Left ventricle myocardium inferior (tissue), 1 donor: ENCODE measurements around the gene SHROOM1. TPM values are rescaled to one million over a fixed set of nuclear protein-coding genes. Genes with fewer than 3 reads are reported as not detected.
"Not testable (repeated sequence)": the region's sequence is repeated elsewhere in the genome, so short reads cannot be mapped to it uniquely, and the experiment has no call there.

Source experiments
- DNase-seq: peaks from one replicate; pipeline ENCODE4 v3.0.0-alpha.2; 2020
- H3K27ac ChIP-seq: fragments of 200-600 bp; replicated peaks from 2 replicates; pipeline ENCODE4 v1.8.0; 2021
- H3K27me3 ChIP-seq: fragments of 200-600 bp; 2 replicates; pipeline ENCODE4 v1.8.0; 2021; ENCODE audit warnings: low read depth
- H3K36me3 ChIP-seq: fragments of 200-600 bp; 2 replicates; pipeline ENCODE4 v1.8.0; 2021
- H3K4me1 ChIP-seq: fragments of 200-600 bp; 2 replicates; pipeline ENCODE4 v1.8.0; 2021
- H3K4me3 ChIP-seq: fragments of 200-600 bp; 2 replicates; pipeline ENCODE4 v1.8.0; 2021; ENCODE audit warnings: mild to moderate bottlenecking, moderate library complexity
- H3K9me3 ChIP-seq: fragments of 200-600 bp; replicated peaks from 2 replicates; pipeline ENCODE4 v1.8.0; 2021
- intact Hi-C: fragments of 100-400 bp; cut with micrococcal nuclease; formaldehyde crosslinking; loops from one replicate; pipeline ENCODE4 v1.11.0; 2022
- total RNA-seq: library from RNA; stranded (reverse); fragmentation: NEBNext Ultra II Directional; extraction: Animal tissue kit (Norgen Biotek cat#: 25700); gene quantifications from one replicate; pipeline ENCODE4 v1.2.1, GENCODE V29; 2021
- TF ChIP-seq, protein P1 (sequence below): fragments of 200-600 bp; IDR thresholded peaks from 2 replicates; pipeline ENCODE4 v1.8.0; 2021; ENCODE audit warnings: antibody characterized with exemption, mild to moderate bottlenecking, borderline replicate concordance
- donor health status: DM: no; HTN: yes; CAD: no; lungs with severe emphysema.

The SHROOM1 gene
- total RNA-seq, 1 donor from 2014 or later: 4.9 TPM

- no peak for DNase-seq
- H3K4me3 ChIP-seq: no peak overlapping the region
- TF ChIP-seq, protein P1, sequence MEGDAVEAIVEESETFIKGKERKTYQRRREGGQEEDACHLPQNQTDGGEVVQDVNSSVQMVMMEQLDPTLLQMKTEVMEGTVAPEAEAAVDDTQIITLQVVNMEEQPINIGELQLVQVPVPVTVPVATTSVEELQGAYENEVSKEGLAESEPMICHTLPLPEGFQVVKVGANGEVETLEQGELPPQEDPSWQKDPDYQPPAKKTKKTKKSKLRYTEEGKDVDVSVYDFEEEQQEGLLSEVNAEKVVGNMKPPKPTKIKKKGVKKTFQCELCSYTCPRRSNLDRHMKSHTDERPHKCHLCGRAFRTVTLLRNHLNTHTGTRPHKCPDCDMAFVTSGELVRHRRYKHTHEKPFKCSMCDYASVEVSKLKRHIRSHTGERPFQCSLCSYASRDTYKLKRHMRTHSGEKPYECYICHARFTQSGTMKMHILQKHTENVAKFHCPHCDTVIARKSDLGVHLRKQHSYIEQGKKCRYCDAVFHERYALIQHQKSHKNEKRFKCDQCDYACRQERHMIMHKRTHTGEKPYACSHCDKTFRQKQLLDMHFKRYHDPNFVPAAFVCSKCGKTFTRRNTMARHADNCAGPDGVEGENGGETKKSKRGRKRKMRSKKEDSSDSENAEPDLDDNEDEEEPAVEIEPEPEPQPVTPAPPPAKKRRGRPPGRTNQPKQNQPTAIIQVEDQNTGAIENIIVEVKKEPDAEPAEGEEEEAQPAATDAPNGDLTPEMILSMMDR: no peak
- H3K9me3 ChIP-seq: no peaks in the 10 kb centered on the region
- peaks cover 10% of the 10 kb centered on the region for H3K4me1 ChIP-seq
- intact Hi-C loops: no loop called here
- no peaks in the 10 kb centered on the region for H3K36me3 ChIP-seq
- H3K27ac ChIP-seq: no peak overlapping the region
- H3K27me3 ChIP-seq: peaks cover 67% of the 10 kb centered on the region
These were observed 22.0 kb downstream of the SHROOM1 start for GRCh38 chr5:132808448-132808847.

DNA sequence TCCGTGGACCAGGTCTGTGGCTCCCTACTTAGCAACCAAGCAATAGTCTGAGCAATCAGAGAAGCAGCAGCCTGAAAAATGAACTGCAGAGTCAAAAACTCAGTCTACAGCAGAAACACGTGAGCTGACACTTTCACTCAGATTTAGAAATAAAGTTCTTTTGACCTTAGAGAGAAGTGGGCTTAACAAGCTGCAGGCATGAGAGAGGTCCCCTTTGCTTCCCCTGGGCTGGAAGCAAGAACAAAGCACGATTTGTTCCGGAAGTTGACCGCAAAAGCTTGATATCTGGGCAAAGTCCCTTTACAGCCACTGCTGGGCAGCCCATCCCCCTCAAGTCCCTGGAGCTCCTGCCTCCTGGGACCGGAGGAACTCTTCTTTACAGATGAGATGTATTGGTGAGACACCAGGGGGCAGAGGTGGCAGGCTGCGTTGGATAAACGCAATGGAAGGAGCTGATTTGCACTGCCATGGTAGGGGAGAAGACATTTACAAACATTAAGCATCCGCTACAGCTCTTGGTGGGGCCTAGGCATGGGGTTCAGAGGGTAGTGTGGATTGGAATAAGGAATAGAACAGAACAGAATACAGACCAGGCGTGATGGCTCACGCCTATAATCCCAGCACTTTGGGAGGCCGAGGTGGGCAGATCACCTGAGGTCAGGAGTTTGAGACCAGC is 23.1 kb downstream of the SHROOM1 start:
- H3K27me3 ChIP-seq: peaks cover 63% of the 10 kb centered on the region
- intact Hi-C loops: no loop called here
- H3K4me3 ChIP-seq: no peak overlapping the region
- H3K27ac ChIP-seq: no peak overlapping the region
- H3K36me3 ChIP-seq: no peaks in the 10 kb centered on the region
- no peaks in the 10 kb centered on the region for H3K4me1 ChIP-seq
- TF ChIP-seq, protein P1: no peak
- no peak for DNase-seq
- no peaks in the 10 kb centered on the region for H3K9me3 ChIP-seq

DNA sequence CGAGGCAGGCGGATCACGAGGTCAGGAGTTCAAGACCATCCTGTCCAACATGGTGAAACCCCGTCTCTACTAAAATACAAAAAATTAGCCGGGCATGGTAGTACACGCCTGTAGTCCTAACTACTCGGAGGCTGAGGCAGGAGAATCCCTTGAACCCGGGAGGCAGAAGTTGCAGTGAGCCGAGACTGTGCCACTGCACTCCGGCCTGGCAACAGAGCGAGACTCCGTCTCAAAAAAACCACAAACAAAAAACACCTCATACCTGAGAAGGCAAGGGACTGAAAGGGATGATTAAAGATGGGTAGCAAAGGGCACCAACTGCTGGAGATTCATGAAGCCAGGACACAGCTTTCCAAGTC is 23.7 kb downstream of the SHROOM1 start:
- H3K4me1 ChIP-seq, H3K36me3 ChIP-seq, DNase-seq, H3K9me3 ChIP-seq, intact Hi-C loops, H3K4me3 ChIP-seq, H3K27ac ChIP-seq: not testable (repeated sequence)
- H3K27me3 ChIP-seq: peaks cover 63% of the 10 kb centered on the region

GRCh38 chr5:132805872-132806271 is 24.6 kb downstream of the SHROOM1 start:
- H3K4me1 ChIP-seq, intact Hi-C loops, DNase-seq, H3K36me3 ChIP-seq, H3K4me3 ChIP-seq, H3K27ac ChIP-seq, H3K9me3 ChIP-seq: not testable (repeated sequence)
- peaks cover 63% of the 10 kb centered on the region for H3K27me3 ChIP-seq

DNA sequence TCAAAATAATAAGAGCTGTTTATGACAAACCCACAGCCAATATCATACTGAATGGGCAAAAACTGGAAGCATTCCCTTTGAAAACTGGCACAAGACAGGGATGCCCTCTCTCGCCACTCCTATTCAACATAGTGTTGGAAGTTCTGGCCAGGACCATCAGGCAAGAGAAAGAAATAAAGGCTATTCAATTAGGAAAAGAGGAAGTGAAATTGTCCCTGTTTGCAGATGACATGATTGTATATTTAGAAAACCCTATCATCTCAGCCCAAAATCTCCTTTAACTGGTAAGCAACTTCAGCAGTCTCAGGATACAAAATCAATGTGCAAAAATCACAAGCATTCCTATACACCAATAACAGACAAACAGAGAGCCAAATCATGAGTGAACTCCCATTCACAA is 26.2 kb downstream of the SHROOM1 start:
- H3K4me3 ChIP-seq, H3K36me3 ChIP-seq, DNase-seq, H3K4me1 ChIP-seq, H3K27ac ChIP-seq, H3K9me3 ChIP-seq, intact Hi-C loops: not testable (repeated sequence)
- peaks cover 48% of the 10 kb centered on the region for H3K27me3 ChIP-seq

DNA sequence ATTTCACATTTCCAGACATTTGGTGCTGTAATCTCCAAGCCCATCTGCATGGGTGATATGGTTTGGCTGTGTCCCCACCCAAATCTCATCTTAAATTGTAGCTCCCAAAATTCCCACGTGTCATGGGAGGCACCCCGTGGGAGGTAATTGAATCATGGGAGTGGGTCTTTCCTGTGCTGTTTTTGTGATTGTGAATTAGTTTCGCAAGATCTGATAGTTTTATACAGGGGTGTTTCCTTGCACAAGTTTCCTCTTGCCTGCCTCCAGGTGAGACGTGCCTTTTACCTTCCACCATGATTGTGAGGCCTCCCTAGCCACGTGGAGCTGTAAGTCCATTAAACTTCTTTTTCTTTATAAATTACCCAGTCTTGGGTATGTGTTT is 27.8 kb downstream of the SHROOM1 start:
- H3K36me3 ChIP-seq, H3K4me1 ChIP-seq, DNase-seq, H3K4me3 ChIP-seq, intact Hi-C loops, H3K27ac ChIP-seq, H3K9me3 ChIP-seq: not testable (repeated sequence)
- H3K27me3 ChIP-seq: peaks cover 38% of the 10 kb centered on the region

GRCh38 chr5:132802044-132802684 is 28.3 kb downstream of the SHROOM1 start:
- no peaks in the 10 kb centered on the region for H3K4me1 ChIP-seq
- no peaks in the 10 kb centered on the region for H3K36me3 ChIP-seq
- no peak overlapping the region for H3K4me3 ChIP-seq
- no peak for DNase-seq
- TF ChIP-seq, protein P1: no peak
- peaks cover 35% of the 10 kb centered on the region for H3K27me3 ChIP-seq
- H3K9me3 ChIP-seq: no peaks in the 10 kb centered on the region
- intact Hi-C loops: no loop called here
- H3K27ac ChIP-seq: no peak overlapping the region
